VCaP (cell line): ENCODE results near the gene SEC14L1.

Source experiments
- H3K27ac ChIP-seq: fragments of 450-650 bp; 2 replicates; pipeline ENCODE4 v1.5.1; 2017
- CTCF ChIP-seq: fragments of 450-650 bp; conservative IDR thresholded peaks from 2 replicates; pipeline ENCODE4 v1.5.1; 2017; ENCODE audit warnings: mild to moderate bottlenecking, moderate library complexity

SEC14L1 gene

GRCh38 chr17:77146246-77146632 lies 5.5 kb downstream of the SEC14L1 start:
- no peak for TF ChIP-seq CTCF
- H3K27ac ChIP-seq = peak overlapping the region; percentile 93

- peak overlapping the region; percentile 93; the same call in 1 of the 2 replicates for H3K27ac ChIP-seq
- TF ChIP-seq CTCF = no peak
Observed at GRCh38 chr17:77146882-77147281, 6.1 kb downstream of the SEC14L1 start.

GRCh38 chr17:77147357-77147801 lies 6.6 kb downstream of the SEC14L1 start:
- peak overlapping the region; percentile 93; the same call in 1 of the 2 replicates for H3K27ac ChIP-seq
- no peak for TF ChIP-seq CTCF

GRCh38 chr17:77148077-77148939 lies 7.5 kb downstream of the SEC14L1 start:
- H3K27ac ChIP-seq = 0 out of 2 replicates have a peak overlapping the region, but pooled peaks have one; percentile 1
- no peak for TF ChIP-seq CTCF

GRCh38 chr17:77148940-77149510 lies 8.3 kb downstream of the SEC14L1 start:
- no peak for TF ChIP-seq CTCF

GRCh38 chr17:77150196-77150595 lies 9.4 kb downstream of the SEC14L1 start:
- no peak for TF ChIP-seq CTCF
- no peak overlapping the region for H3K27ac ChIP-seq

More at GRCh38 chr17:77148940-77149510, 8.3 kb downstream of the SEC14L1 start:
- H3K27ac ChIP-seq = 0 out of 2 replicates have a peak overlapping the region, but pooled peaks have one; percentile 1

- no peak overlapping the region for H3K27ac ChIP-seq
- no peak for TF ChIP-seq CTCF
Observed at GRCh38 chr17:77151186-77151585, 10.4 kb downstream of the SEC14L1 start.

GRCh38 chr17:77152056-77152455 lies 11.3 kb downstream of the SEC14L1 start:
- H3K27ac ChIP-seq = peak overlapping the region; percentile 71
